BE2C (cell line): ENCODE measurements around the gene KLHL20.
"Not testable (repeated sequence)": the region's sequence is repeated elsewhere in the genome, so short reads cannot be mapped to it uniquely, and the experiment has no call there.

Source experiments
- DNase-seq: peaks from one replicate; pipeline ENCODE4 v3.0.0-alpha.2; 2020
- H3K27me3 ChIP-seq: fragments of 250-450 bp; sonication (Bioruptor Pico); 2 replicates; pipeline ENCODE4 v1.5.1; 2020; ENCODE audit warnings: mild to moderate bottlenecking
- H3K36me3 ChIP-seq: fragments of 250-450 bp; sonication (Bioruptor Pico); 2 replicates; pipeline ENCODE4 v1.5.1; 2020; ENCODE audit warnings: mild to moderate bottlenecking
- H3K4me1 ChIP-seq: fragments of 250-450 bp; sonication (Bioruptor Pico); 2 replicates; pipeline ENCODE4 v1.5.1; 2020
- H3K4me3 ChIP-seq: 2 replicates; pipeline ENCODE4 v1.5.1; 2011; ENCODE audit warnings: low read depth, low read length
- H3K9me3 ChIP-seq: fragments of 250-450 bp; sonication (Bioruptor Pico); 2 replicates; pipeline ENCODE4 v1.5.1; 2020
- CTCF ChIP-seq: IDR thresholded peaks from 2 replicates; pipeline ENCODE4 v1.5.1; 2012; ENCODE audit warnings: mild to moderate bottlenecking, low read depth, low read length

KLHL20 gene

GRCh38 chr1:173749137-173749536 lies 34.4 kb downstream of the KLHL20 start:
- H3K4me3 ChIP-seq: no peak overlapping the region
- no peaks in the 10 kb centered on the region for H3K9me3 ChIP-seq
- H3K27me3 ChIP-seq: no peaks in the 10 kb centered on the region
- H3K36me3 ChIP-seq: peaks cover 12% of the 10 kb centered on the region
- no peaks in the 10 kb centered on the region for H3K4me1 ChIP-seq
- DNase-seq: no peak
- no peak for TF ChIP-seq CTCF

- Histone ChIP-seq H3K27me3 (no peaks in the 10 kb centered on the region), H3K9me3 (no peaks in the 10 kb centered on the region), H3K4me1 (no peaks in the 10 kb centered on the region), H3K36me3 (peaks cover 41% of the 10 kb centered on the region), H3K4me3 (no peak overlapping the region)
- no peak for DNase-seq
- no peak for TF ChIP-seq CTCF
Measured at GRCh38 chr1:173753830-173754229, 39.0 kb downstream of the KLHL20 start.

GRCh38 chr1:173757666-173758065 lies 42.9 kb downstream of the KLHL20 start:
- H3K4me3 ChIP-seq: no peak overlapping the region
- no peak for DNase-seq
- H3K9me3 ChIP-seq: no peaks in the 10 kb centered on the region
- H3K4me1 ChIP-seq: no peaks in the 10 kb centered on the region
- no peak for TF ChIP-seq CTCF
- peaks cover 48% of the 10 kb centered on the region for H3K36me3 ChIP-seq
- H3K27me3 ChIP-seq: no peaks in the 10 kb centered on the region

GRCh38 chr1:173758110-173758509 lies 43.3 kb downstream of the KLHL20 start:
- Histone ChIP-seq H3K4me1 (no peaks in the 10 kb centered on the region), H3K27me3 (no peaks in the 10 kb centered on the region), H3K4me3 (no peak overlapping the region), H3K9me3 (no peaks in the 10 kb centered on the region), H3K36me3 (peaks cover 48% of the 10 kb centered on the region)
- no peak for DNase-seq
- TF ChIP-seq CTCF: no peak

GRCh38 chr1:173758980-173759379 lies 44.2 kb downstream of the KLHL20 start:
- H3K27me3 ChIP-seq: no peaks in the 10 kb centered on the region
- no peak for TF ChIP-seq CTCF

GRCh38 chr1:173764331-173764730 lies 49.5 kb downstream of the KLHL20 start:
- H3K36me3 ChIP-seq, H3K27me3 ChIP-seq, H3K4me3 ChIP-seq, DNase-seq, H3K4me1 ChIP-seq, H3K9me3 ChIP-seq: not testable (repeated sequence)

More at GRCh38 chr1:173758980-173759379, 44.2 kb downstream of the KLHL20 start:
- Histone ChIP-seq H3K9me3 (no peaks in the 10 kb centered on the region), H3K4me3 (no peak overlapping the region), H3K4me1 (no peaks in the 10 kb centered on the region), H3K36me3 (peaks cover 43% of the 10 kb centered on the region)
- DNase-seq: no peak

- Histone ChIP-seq H3K4me3 (no peak overlapping the region), H3K4me1 (no peaks in the 10 kb centered on the region), H3K27me3 (no peaks in the 10 kb centered on the region), H3K9me3 (peaks cover 3% of the 10 kb centered on the region; the same call in 1 of the 2 replicates), H3K36me3 (no peaks in the 10 kb centered on the region; the same call in none of the 2 replicates)
- DNase-seq: no peak
- no peak for TF ChIP-seq CTCF
Measured at GRCh38 chr1:173768206-173768605, 53.4 kb downstream of the KLHL20 start.
